Measurements from ENCODE around the gene COLEC11. TPM values are rescaled to one million over a fixed set of nuclear protein-coding genes. Genes with fewer than 3 reads are reported as not detected.

Gene COLEC11
- total RNA-seq, 1 experiment from 2014 or later: 0.39 TPM

DNA sequence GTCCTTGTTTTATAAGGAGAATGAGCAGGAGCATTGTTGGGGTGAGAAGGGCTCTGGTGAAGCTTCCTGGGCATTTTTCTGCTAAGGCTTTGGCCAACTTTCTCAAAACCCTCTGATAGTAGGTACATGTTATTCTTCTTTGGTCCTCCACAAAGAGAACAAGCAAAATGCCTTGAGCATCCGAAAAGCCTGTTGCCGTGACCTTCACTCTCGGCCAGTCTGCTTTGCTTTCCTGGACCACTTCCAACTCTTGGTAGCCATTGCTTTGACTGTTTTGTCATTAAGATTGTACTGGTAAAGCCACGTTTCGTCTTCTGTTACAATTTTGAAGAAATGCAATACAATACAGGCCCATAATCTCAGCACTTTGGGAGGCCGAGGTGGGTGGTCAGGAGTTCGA is 35.7 kb downstream of the COLEC11 start:
- Mint-ChIP-seq H3K27ac (peak overlapping the region in 1 of 3 experiments; percentile 70; a peak in 1 of 7 replicates), H3K36me3 (ENCODE audit: insufficient read depth in 1 of 3, low read depth in 3 of 3) (no peaks in the 10 kb centered on the region), H3K9me3 (no peaks in the 10 kb centered on the region), H3K4me3 (no peak overlapping the region), H3K4me1 (peaks cover 13 to 24% of the 10 kb centered on the region in 2 experiments), H3K27me3 (ENCODE audit: low read depth) (peaks cover 19% of the 10 kb centered on the region)
- Histone ChIP-seq H4K91ac (ENCODE audit: insufficient read length, low read depth, low read length) (no peak overlapping the region), H4K20me1 (ENCODE audit: control insufficient read depth, insufficient read depth, insufficient read length) (no peaks in the 10 kb centered on the region), H4K8ac (replicated peaks; ENCODE audit: insufficient read length, low read depth, low read length) (no peak overlapping the region), H3K14ac (ENCODE audit: insufficient read depth, low read length) (no peak overlapping the region), H2BK15ac (ENCODE audit: low read depth, low read length) (no peak overlapping the region), H2AFZ (ENCODE audit: low read length) (no peak overlapping the region), H2BK120ac (ENCODE audit: low read depth, low read length, poor library complexity, severe bottlenecking) (no peak overlapping the region), H3K23me2 (ENCODE audit: insufficient read length, low read depth, low read length, poor library complexity, severe bottlenecking) (no peaks in the 10 kb centered on the region), H2AK5ac (ENCODE audit: insufficient read length, low read length) (no peak overlapping the region), H3K79me2 (ENCODE audit: insufficient read depth, low read length) (no peaks in the 10 kb centered on the region), H4K5ac (ENCODE audit: insufficient read length, low read depth, low read length) (no peak overlapping the region), H3K4me1 (ENCODE audit: insufficient read depth, low read length) (no peaks in the 10 kb centered on the region), H2BK12ac (ENCODE audit: insufficient read length, low read depth, low read length) (no peak overlapping the region), H2BK20ac (ENCODE audit: low read depth, low read length, poor library complexity, severe bottlenecking) (no peak overlapping the region), H3K18ac (ENCODE audit: insufficient read length, low read depth, low read length) (no peak overlapping the region), H3K27me3 (ENCODE audit: insufficient read depth, low read length) (no peaks in the 10 kb centered on the region), H3K4ac (ENCODE audit: low read depth, low read length) (no peak overlapping the region), H2BK5ac (ENCODE audit: insufficient read length, low read length) (no peak overlapping the region), H3K4me2 (ENCODE audit: insufficient read depth, insufficient read length, low read length) (no peak overlapping the region), H3K56ac (ENCODE audit: insufficient read length, low read depth, low read length) (no peak overlapping the region), H3K27ac (ENCODE audit: insufficient read length, low read depth, low read length) (no peak overlapping the region), H3K9ac (ENCODE audit: extremely low read depth, insufficient read length, low read length) (no peak overlapping the region), H3T11ph (ENCODE audit: low read length) (no peak overlapping the region), H3K23ac (ENCODE audit: insufficient read length, low read depth, low read length) (no peak overlapping the region), H3K9me3 (ENCODE audit: control insufficient read depth, low read depth, low read length) (no peaks in the 10 kb centered on the region), H3K79me1 (ENCODE audit: insufficient read depth, low read depth, low read length, poor library complexity, severe bottlenecking) (no peaks in the 10 kb centered on the region)
- TF ChIP-seq, protein P1, sequence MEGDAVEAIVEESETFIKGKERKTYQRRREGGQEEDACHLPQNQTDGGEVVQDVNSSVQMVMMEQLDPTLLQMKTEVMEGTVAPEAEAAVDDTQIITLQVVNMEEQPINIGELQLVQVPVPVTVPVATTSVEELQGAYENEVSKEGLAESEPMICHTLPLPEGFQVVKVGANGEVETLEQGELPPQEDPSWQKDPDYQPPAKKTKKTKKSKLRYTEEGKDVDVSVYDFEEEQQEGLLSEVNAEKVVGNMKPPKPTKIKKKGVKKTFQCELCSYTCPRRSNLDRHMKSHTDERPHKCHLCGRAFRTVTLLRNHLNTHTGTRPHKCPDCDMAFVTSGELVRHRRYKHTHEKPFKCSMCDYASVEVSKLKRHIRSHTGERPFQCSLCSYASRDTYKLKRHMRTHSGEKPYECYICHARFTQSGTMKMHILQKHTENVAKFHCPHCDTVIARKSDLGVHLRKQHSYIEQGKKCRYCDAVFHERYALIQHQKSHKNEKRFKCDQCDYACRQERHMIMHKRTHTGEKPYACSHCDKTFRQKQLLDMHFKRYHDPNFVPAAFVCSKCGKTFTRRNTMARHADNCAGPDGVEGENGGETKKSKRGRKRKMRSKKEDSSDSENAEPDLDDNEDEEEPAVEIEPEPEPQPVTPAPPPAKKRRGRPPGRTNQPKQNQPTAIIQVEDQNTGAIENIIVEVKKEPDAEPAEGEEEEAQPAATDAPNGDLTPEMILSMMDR (conservative IDR thresholded peaks at IDR 0.05): no peak
- no peak for DNase-seq
- WGBS (ENCODE audit: extremely low coverage, insufficient read length, low lambda C conversion rate): no CpG with 5 or more reads among the region's 7 CpGs

All from H9 (cell line).